Fibroblast of mammary gland (primary cell): ENCODE data around the gene HBQ1.
A peak's percentile ranks its signal among the peaks of the same experiment; 100 is the strongest.
"Not testable (repeated sequence)": the region's sequence is repeated elsewhere in the genome, so short reads cannot be mapped to it uniquely, and the experiment has no call there.

Source experiments
- DNase-seq: peaks from one replicate; pipeline ENCODE4 v3.0.0-alpha.2; 2010; ENCODE audit warnings: low read depth
- H3K4me3 ChIP-seq: 2 replicates; pipeline ENCODE4 v1.5.1; 2011; ENCODE audit warnings: low read depth, mild to moderate bottlenecking, low read length, moderate library complexity; ENCODE audit not compliant: control insufficient read depth
- CTCF ChIP-seq: conservative IDR thresholded peaks from 2 replicates; pipeline ENCODE4 v1.5.1; 2011; ENCODE audit warnings: low read depth, low read length, inconsistent platforms; ENCODE audit not compliant: control insufficient read depth, insufficient read depth

The HBQ1 gene

DNA sequence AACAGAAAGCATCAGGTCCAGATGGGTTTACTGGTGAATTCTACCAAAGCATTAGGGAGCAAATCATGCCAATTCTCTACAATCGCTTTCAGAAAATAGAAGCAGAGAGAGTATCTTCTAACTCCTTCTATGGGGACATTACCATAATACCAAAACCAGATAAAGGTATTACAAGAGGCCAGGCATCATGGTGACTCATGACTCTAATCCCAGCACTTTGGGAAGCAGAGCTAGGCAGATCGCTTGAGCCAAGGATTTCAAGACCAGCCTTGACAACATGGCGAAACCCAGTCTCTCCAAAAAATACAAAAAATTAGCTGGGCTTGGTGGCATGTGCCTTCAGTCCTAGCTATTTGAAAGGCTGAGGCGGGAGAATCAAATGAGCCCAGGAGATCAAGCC is 23.0 kb downstream of the HBQ1 start:
- DNase-seq: no peak
- TF ChIP-seq CTCF: no peak
- H3K4me3 ChIP-seq: no peak overlapping the region

GRCh38 chr16:204046-204445 is 23.8 kb downstream of the HBQ1 start:
- H3K4me3 ChIP-seq, DNase-seq: not testable (repeated sequence)

GRCh38 chr16:209359-209758 is 29.1 kb downstream of the HBQ1 start:
- H3K4me3 ChIP-seq, DNase-seq: not testable (repeated sequence)

- not testable (repeated sequence) for DNase-seq, H3K4me3 ChIP-seq
Observed at GRCh38 chr16:211631-212180, 31.4 kb downstream of the HBQ1 start.

GRCh38 chr16:212999-213398 is 32.7 kb downstream of the HBQ1 start:
- no peak for DNase-seq
- no peak for TF ChIP-seq CTCF

DNA sequence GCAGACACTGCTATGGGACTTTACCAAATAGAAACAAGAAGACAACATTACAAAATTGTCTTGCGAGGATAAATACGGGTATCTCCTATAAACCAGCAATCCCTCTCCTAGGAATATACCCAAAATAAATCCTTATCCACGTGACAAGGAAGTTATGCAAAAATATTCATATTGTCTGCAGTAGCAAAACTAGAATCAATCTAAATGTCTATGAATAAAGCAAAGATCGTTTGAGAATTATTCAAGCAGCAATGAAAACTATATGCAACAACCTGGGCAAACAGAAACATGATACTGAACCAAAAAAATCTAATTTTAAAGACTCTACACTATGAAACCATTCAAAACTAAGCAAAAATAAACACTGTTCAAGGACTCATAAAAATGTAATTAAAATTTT is 39.8 kb downstream of the HBQ1 start:
- TF ChIP-seq CTCF: no peak
- no peak overlapping the region for H3K4me3 ChIP-seq
- DNase-seq: no peak

More at GRCh38 chr16:212999-213398, 32.7 kb downstream of the HBQ1 start:
- no peak overlapping the region for H3K4me3 ChIP-seq

GRCh38 chr16:228151-228851 is 48.0 kb downstream of the HBQ1 start:
- DNase-seq: no peak
- TF ChIP-seq CTCF: no peak
- H3K4me3 ChIP-seq: peak overlapping the region; percentile 77

GRCh38 chr16:228852-229730 is 48.8 kb downstream of the HBQ1 start, which contains the start of gene LUC7L:
LUC7L (minus strand) TSS chr16:229449; CDS start chr16:229339, 110 bp downstream.
- H3K4me3 ChIP-seq: peak within 1 kb of the TSS; percentile 77
- DNase-seq: peak; percentile 77
- TF ChIP-seq CTCF: no peak
